K562 (cell line): ENCODE results near the gene CSKMT. TPM values are rescaled to one million over a fixed set of nuclear protein-coding genes. Genes with fewer than 3 reads are reported as not detected.

Experiments used
- ARNT ChIP-seq, 2 experiments: fragments of 450-650 bp; IDR thresholded peaks; 2 replicates each; pipeline ENCODE4 v1.6.1; 2016; ENCODE audit warnings: mild to moderate bottlenecking in 1 of 2
- CCNT2 ChIP-seq: IDR thresholded peaks from 2 replicates; pipeline ENCODE4 v1.6.1; 2011; ENCODE audit warnings: borderline replicate concordance, low read depth, mild to moderate bottlenecking, moderate library complexity, mixed read lengths, low read length; ENCODE audit not compliant: insufficient read length; ENCODE audit errors: extremely low read depth
- CEBPG ChIP-seq, 3 experiments: fragments of 200-800 bp in 1 of 3; sonication (Bioruptor generic) in 1 of 3; sonication (generic) in 1 of 3; formaldehyde crosslinking in 1 of 3; IDR thresholded peaks in 2 of 3; conservative IDR thresholded peaks in 1 of 3; 2 replicates each; pipeline versions ENCODE4 v1.6.1 to v1.8.0; 2016 to 2022; ENCODE audit warnings: missing compliant biosample characterization in 2 of 3, missing genetic modification characterization in 2 of 3, mild to moderate bottlenecking in 1 of 3, missing genetic modification reagents in 1 of 3
- FIP1L1 ChIP-seq: fragments of 200-400 bp; formaldehyde crosslinking; IDR thresholded peaks from 2 replicates; pipeline ENCODE4 v1.6.1; 2018; ENCODE audit warnings: mild to moderate bottlenecking, low read depth, low read length; ENCODE audit not compliant: poor library complexity, severe bottlenecking
- HDAC3 ChIP-seq: fragments of 450-650 bp; IDR thresholded peaks from 2 replicates; pipeline ENCODE4 v1.6.1; 2018; ENCODE audit warnings: borderline replicate concordance, mild to moderate bottlenecking, moderate library complexity; ENCODE audit not compliant: partially characterized antibody
- HNRNPH1 ChIP-seq: fragments of 200-400 bp; formaldehyde crosslinking; optimal IDR thresholded peaks from 2 replicates; pipeline ENCODE3; 2017; ENCODE audit warnings: low read depth, mild to moderate bottlenecking, low read length, moderate library complexity
- HNRNPL ChIP-seq: fragments of 200-400 bp; formaldehyde crosslinking; IDR thresholded peaks from 2 replicates; pipeline ENCODE4 v1.6.1; 2017; ENCODE audit warnings: low read depth, mild to moderate bottlenecking, low read length
- POLR2A ChIP-seq: fragments of 450-650 bp; conservative IDR thresholded peaks from 2 replicates; pipeline ENCODE4 v1.6.1; 2016
- POLR2H ChIP-seq: IDR thresholded peaks from 2 replicates; pipeline ENCODE4 v1.6.1; 2016; ENCODE audit warnings: missing genetic modification characterization, low read depth, mild to moderate bottlenecking, control low read depth, missing compliant biosample characterization, moderate library complexity
- RAD51 ChIP-seq: fragments of 450-650 bp; IDR thresholded peaks from 2 replicates; pipeline ENCODE4 v1.7.1; 2016; ENCODE audit warnings: low read depth, mild to moderate bottlenecking, borderline replicate concordance
- SNRNP70 ChIP-seq: fragments of 200-400 bp; formaldehyde crosslinking; optimal IDR thresholded peaks from 2 replicates; pipeline ENCODE3; 2017; ENCODE audit warnings: low read depth, low read length
- TAF9B ChIP-seq: fragments of 450-650 bp; IDR thresholded peaks from 2 replicates; pipeline ENCODE4 v1.6.1; 2018; ENCODE audit warnings: mild to moderate bottlenecking; ENCODE audit not compliant: partially characterized antibody
- polyA plus RNA-seq, 8 experiments: library from polyadenylated mRNA; depleted of rRNA in 4 of 8; stranded (reverse) in 5 of 8; unstranded in 3 of 8; fragments of >200 nt; fragmentation: Nextera tagmentation in 2 of 8; fragmentation: Illumina TruSeq in 1 of 8; extraction: Ambion mirVana in 2 of 8; extraction: Trizol in 1 of 8; gene quantifications; 2 replicates each; pipeline versions ENCODE4 v1.2.1 to v1.2.3, GENCODE V29; 2011 to 2014; ENCODE audit warnings: inconsistent platforms in 1 of 8, missing spikeins in 1 of 8
- total RNA-seq, 7 experiments: library from RNA; depleted of rRNA in 6 of 7; stranded (reverse); fragments of >200 nt in 6 of 7; fragmentation: Illumina TruSeq in 2 of 7; extraction: Trizol in 2 of 7; gene quantifications; 2 replicates each; pipeline versions ENCODE4 v1.2.1 to v1.2.3, GENCODE V29; 2011 to 2021; ENCODE audit warnings: low replicate concordance in 1 of 7
- TF ChIP-seq, protein P1 (sequence below), 2 experiments: fragments of 450-650 bp; IDR thresholded peaks; 2 replicates each; pipeline ENCODE4 v1.6.1; 2016; ENCODE audit warnings: mild to moderate bottlenecking in 2 of 2, borderline replicate concordance in 1 of 2, low read depth in 1 of 2, moderate library complexity in 1 of 2
- TF ChIP-seq, protein P2 (sequence below): fragments of 450-650 bp; IDR thresholded peaks from 2 replicates; pipeline ENCODE4 v1.6.1; 2018; ENCODE audit not compliant: partially characterized antibody

The CSKMT gene
- total and polyA plus RNA-seq, 9 of the 15 experiments (the other 6 are each of a cell fraction or from before 2014, with no cell fraction given), result 10.3 to 108 (median 27.2) TPM

- peak; percentile 82 for TF ChIP-seq POLR2H (tag)
- no peak for TF ChIP-seq HNRNPH1
- no peak for TF ChIP-seq RAD51
- 0 out of 2 replicates have a peak, but pooled peaks have one; percentile 19 for TF ChIP-seq HNRNPL
- TF ChIP-seq HDAC3, result peak; percentile 82
- TF ChIP-seq, protein P1, sequence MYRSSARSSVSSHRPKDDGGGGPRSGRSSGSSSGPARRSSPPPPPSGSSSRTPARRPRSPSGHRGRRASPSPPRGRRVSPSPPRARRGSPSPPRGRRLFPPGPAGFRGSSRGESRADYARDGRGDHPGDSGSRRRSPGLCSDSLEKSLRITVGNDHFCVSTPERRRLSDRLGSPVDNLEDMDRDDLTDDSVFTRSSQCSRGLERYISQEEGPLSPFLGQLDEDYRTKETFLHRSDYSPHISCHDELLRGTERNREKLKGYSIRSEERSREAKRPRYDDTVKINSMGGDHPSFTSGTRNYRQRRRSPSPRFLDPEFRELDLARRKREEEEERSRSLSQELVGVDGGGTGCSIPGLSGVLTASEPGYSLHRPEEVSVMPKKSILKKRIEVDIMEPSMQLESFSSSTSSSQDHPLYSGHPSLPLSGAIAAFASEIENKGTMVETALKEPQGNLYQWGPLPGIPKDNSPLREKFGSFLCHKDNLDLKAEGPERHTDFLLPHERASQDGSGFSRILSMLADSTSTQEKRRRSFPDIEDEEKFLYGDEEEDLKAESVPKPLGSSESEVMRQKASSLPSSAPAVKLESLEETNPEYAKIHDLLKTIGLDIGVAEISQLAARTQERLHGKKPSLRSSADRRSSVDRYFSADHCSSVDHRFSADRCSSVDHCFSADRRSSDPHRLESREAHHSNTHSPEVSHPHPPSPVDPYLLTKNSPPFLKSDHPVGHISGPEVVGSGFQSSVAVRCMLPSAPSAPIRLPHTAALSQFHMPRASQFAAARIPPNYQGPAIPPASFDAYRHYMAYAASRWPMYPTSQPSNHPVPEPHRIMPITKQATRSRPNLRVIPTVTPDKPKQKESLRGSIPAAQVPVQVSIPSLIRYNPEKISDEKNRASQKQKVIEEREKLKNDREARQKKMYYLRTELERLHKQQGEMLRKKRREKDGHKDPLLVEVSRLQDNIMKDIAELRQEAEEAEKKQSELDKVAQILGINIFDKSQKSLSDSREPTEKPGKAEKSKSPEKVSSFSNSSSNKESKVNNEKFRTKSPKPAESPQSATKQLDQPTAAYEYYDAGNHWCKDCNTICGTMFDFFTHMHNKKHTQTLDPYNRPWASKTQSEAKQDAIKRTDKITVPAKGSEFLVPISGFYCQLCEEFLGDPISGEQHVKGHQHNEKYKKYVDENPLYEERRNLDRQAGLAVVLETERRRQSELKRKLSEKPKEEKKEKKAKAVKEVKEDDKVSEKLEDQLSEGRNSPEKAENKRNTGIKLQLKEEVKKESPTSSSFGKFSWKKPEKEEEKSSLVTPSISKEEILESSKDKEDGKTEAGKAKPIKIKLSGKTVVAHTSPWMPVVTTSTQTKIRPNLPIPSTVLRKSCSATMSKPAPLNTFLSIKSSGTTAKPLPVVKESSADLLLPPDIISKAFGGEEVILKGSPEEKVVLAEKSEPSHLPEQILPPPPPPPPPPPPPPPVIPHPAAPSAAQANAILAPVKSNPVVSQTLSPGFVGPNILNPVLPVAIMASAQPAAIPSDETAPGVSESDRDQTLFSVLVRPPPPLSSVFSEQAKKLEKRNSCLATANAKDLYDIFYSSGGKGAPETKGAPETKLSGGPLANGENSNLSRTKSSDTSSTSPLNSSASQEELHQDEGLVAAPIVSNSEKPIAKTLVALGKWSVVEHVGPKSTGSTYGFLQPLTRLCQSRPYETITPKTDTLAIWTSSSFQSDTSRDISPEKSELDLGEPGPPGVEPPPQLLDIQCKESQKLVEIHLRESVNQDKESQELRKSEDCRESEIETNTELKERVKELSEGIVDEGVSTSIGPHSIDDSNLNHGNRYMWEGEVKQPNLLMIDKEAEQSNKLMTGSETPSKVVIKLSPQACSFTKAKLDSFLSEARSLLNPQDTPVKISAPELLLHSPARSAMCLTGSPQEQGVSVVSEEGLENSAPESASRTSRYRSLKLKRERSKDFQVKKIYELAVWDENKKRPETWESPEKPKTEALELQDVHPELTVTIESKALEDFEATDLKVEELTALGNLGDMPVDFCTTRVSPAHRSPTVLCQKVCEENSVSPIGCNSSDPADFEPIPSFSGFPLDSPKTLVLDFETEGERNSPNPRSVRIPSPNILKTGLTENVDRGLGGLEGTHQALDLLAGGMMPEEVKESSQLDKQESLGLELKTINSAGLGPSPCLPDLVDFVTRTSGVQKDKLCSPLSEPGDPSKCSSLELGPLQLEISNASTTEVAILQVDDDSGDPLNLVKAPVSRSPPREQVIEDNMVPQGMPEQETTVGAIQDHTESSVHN (IDR thresholded peaks at IDR 0.05; ENCODE audit: borderline replicate concordance in 1 of 2, low read depth in 1 of 2), result no peak
- no peak for TF ChIP-seq CCNT2
- TF ChIP-seq SNRNP70, result no peak
- TF ChIP-seq CEBPG (CRISPR knock-in tag; IDR thresholded peaks at IDR 0.05), result peak; percentile 24; the same call in 1 of the 2 replicates
- no peak for TF ChIP-seq CEBPG (tag; conservative IDR thresholded peaks at IDR 0.05 in 1 of 2, IDR thresholded peaks at IDR 0.05 in 1 of 2)
- TF ChIP-seq ARNT (IDR thresholded peaks at IDR 0.05), result no peak
- TF ChIP-seq, protein P2, sequence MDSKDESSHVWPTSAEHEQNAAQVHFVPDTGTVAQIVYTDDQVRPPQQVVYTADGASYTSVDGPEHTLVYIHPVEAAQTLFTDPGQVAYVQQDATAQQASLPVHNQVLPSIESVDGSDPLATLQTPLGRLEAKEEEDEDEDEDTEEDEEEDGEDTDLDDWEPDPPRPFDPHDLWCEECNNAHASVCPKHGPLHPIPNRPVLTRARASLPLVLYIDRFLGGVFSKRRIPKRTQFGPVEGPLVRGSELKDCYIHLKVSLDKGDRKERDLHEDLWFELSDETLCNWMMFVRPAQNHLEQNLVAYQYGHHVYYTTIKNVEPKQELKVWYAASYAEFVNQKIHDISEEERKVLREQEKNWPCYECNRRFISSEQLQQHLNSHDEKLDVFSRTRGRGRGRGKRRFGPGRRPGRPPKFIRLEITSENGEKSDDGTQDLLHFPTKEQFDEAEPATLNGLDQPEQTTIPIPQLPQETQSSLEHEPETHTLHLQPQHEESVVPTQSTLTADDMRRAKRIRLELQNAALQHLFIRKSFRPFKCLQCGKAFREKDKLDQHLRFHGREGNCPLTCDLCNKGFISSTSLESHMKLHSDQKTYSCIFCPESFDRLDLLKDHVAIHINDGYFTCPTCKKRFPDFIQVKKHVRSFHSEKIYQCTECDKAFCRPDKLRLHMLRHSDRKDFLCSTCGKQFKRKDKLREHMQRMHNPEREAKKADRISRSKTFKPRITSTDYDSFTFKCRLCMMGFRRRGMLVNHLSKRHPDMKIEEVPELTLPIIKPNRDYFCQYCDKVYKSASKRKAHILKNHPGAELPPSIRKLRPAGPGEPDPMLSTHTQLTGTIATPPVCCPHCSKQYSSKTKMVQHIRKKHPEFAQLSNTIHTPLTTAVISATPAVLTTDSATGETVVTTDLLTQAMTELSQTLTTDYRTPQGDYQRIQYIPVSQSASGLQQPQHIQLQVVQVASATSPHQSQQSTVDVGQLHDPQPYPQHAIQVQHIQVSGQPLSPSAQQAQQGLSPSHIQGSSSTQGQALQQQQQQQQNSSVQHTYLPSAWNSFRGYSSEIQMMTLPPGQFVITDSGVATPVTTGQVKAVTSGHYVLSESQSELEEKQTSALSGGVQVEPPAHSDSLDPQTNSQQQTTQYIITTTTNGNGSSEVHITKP, result peak; percentile 56
- TF ChIP-seq FIP1L1, result no peak
- peak; percentile 92 for TF ChIP-seq POLR2A
- TF ChIP-seq TAF9B, result peak; percentile 83
Observed at GRCh38 chr11:62671608-62672389, 6.7 kb downstream of the CSKMT start, which contains the start of the genes LBHD1 and UQCC3 (continued).
